Measurements from ENCODE around the gene STARD3. TPM values are rescaled to one million over a fixed set of nuclear protein-coding genes. Genes with fewer than 3 reads are reported as not detected.

The STARD3 gene
- total and polyA plus RNA-seq, 2 of the 13 experiments (the other 11 are each of a cell fraction or from before 2014, with no cell fraction given) = 34.6 to 100 TPM

- TF ChIP-seq ARID2 (CRISPR knock-in tag; IDR thresholded peaks at IDR 0.05; ENCODE audit: borderline replicate concordance) (0 out of 2 replicates have a peak, but pooled peaks have one; percentile 44), YY1 (IDR thresholded peaks at IDR 0.05; ENCODE audit: insufficient read depth, insufficient replicate concordance, low read depth, low read length) (no peak), ZNF749 (CRISPR knock-in tag; IDR thresholded peaks at IDR 0.05; ENCODE audit: borderline replicate concordance) (no peak), GPN1 (CRISPR knock-in tag; IDR thresholded peaks at IDR 0.05; ENCODE audit: borderline replicate concordance) (no peak), HNRNPK (IDR thresholded peaks at IDR 0.05; ENCODE audit: low read depth, low read length, poor library complexity, severe bottlenecking) (no peak), ZFY (CRISPR knock-in tag; IDR thresholded peaks at IDR 0.05) (peak; percentile 75), ZNF101 (CRISPR knock-in tag; IDR thresholded peaks at IDR 0.05; ENCODE audit: borderline replicate concordance, low read depth) (no peak), ELF4 (CRISPR knock-in tag; IDR thresholded peaks at IDR 0.05; ENCODE audit: borderline replicate concordance) (peak; percentile 49; the same call in 1 of the 2 replicates), ZNF563 (CRISPR knock-in tag; IDR thresholded peaks at IDR 0.05) (peak; percentile 53; the same call in 1 of the 2 replicates), CHD2 (IDR thresholded peaks at IDR 0.05; ENCODE audit: low read depth, low read length) (no peak), KDM4B (CRISPR knock-in tag; IDR thresholded peaks at IDR 0.05) (no peak), ZNF883 (CRISPR knock-in tag; IDR thresholded peaks at IDR 0.05; ENCODE audit: not compliant biosample characterization) (no peak), REPIN1 (CRISPR knock-in tag; IDR thresholded peaks at IDR 0.05; ENCODE audit: borderline replicate concordance, low read depth) (0 out of 2 replicates have a peak, but pooled peaks have one; percentile 44), ZNF556 (CRISPR knock-in tag; IDR thresholded peaks at IDR 0.05; ENCODE audit: borderline replicate concordance) (0 out of 2 replicates have a peak, but pooled peaks have one; percentile 31), PRDM10 (CRISPR knock-in tag; IDR thresholded peaks at IDR 0.05; ENCODE audit: low read depth) (peak; percentile 88), ZNF616 (CRISPR knock-in tag; IDR thresholded peaks at IDR 0.05; ENCODE audit: low read depth) (no peak), ZNF773 (CRISPR knock-in tag; IDR thresholded peaks at IDR 0.05; ENCODE audit: borderline replicate concordance) (no peak)
- TF ChIP-seq, protein P1, sequence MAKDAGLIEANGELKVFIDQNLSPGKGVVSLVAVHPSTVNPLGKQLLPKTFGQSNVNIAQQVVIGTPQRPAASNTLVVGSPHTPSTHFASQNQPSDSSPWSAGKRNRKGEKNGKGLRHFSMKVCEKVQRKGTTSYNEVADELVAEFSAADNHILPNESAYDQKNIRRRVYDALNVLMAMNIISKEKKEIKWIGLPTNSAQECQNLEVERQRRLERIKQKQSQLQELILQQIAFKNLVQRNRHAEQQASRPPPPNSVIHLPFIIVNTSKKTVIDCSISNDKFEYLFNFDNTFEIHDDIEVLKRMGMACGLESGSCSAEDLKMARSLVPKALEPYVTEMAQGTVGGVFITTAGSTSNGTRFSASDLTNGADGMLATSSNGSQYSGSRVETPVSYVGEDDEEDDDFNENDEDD (CRISPR knock-in tag; IDR thresholded peaks at IDR 0.05; ENCODE audit: borderline replicate concordance) = peak; percentile 50; the same call in 1 of the 2 replicates
- TF ChIP-seq, protein P2, sequence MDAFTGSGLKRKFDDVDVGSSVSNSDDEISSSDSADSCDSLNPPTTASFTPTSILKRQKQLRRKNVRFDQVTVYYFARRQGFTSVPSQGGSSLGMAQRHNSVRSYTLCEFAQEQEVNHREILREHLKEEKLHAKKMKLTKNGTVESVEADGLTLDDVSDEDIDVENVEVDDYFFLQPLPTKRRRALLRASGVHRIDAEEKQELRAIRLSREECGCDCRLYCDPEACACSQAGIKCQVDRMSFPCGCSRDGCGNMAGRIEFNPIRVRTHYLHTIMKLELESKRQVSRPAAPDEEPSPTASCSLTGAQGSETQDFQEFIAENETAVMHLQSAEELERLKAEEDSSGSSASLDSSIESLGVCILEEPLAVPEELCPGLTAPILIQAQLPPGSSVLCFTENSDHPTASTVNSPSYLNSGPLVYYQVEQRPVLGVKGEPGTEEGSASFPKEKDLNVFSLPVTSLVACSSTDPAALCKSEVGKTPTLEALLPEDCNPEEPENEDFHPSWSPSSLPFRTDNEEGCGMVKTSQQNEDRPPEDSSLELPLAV (CRISPR knock-in tag; conservative IDR thresholded peaks at IDR 0.05; ENCODE audit: low read depth) = no peak
- TF ChIP-seq, protein P3, sequence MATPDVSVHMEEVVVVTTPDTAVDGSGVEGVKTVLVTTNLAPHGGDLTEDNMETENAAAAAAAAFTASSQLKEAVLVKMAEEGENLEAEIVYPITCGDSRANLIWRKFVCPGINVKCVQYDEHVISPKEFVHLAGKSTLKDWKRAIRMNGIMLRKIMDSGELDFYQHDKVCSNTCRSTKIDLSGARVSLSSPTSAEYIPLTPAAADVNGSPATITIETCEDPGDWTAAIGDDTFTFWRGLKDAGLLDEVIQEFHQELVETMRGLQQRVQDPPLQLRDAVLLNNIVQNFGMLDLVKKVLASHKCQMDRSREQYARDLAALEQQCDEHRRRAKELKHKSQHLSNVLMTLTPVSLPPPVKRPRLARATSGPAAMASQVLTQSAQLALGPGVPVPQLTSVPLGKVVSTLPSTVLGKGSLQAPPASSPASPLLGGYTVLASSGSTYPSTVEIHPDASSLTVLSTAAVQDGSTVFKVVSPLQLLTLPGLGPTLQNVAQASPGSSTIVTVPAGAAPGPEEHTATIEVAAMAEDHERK (CRISPR knock-in tag; IDR thresholded peaks at IDR 0.05; ENCODE audit: low read depth) = no peak
These were observed 37.9 kb downstream of the STARD3 start (continued) for GRCh38 chr17:39674702-39675389.

All from HepG2 (cell line).